DOHH2 (cell line): Measurements from ENCODE around the gene GCC2.

Experiments used
- CTCF ChIP-seq: fragments of 200-600 bp; sonication (generic); IDR thresholded peaks from one replicate; pipeline ENCODE4 v1.5.1; 2014; ENCODE audit warnings: antibody characterized with exemption, mild to moderate bottlenecking, low read depth, low read length; ENCODE audit not compliant: poor library complexity, severe bottlenecking
- EZH2phosphoT487 ChIP-seq: fragments of 200-600 bp; sonication (generic); IDR thresholded peaks from 2 replicates; pipeline ENCODE4 v1.6.1; 2017; ENCODE audit warnings: borderline replicate concordance, mild to moderate bottlenecking, antibody characterized with exemption, low read length, moderate library complexity, mixed read lengths

DNA sequence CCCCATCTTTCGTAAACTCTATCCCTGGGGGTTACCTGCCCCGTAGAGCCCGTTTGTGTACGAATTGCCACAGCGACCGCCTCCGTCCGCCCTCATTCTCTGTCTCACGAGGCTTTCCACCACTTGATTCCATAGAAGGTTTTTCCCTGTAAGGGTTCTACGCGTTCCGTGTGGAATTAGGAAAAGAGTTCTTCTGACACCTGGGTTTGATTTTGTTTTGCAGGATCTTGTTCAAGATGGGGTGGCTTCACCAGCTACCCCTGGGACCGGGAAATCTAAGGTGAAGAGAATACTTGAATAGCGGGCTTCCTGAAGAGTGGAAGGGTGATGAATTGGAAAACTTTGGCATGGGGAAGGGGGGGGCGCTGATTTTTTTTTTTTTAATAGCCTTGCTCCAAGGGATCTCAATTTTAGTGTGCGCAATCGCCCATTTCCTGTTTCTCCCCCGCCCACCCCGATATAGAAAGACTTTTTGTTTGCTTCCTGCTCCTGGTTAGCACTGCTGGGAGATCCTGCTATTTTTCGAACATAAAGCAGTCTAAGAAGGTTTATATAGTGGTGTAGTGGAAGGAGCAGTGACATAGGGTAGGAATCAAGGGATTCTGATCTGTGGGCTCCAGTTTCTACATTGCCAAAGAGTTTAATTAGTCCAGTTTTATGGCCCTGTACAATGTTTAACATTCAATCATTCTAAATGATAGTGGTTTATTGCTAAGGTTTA lies 564 bp downstream of the GCC2 start:
- TF ChIP-seq EZH2phosphoT487: no peak
- TF ChIP-seq CTCF: no peak
